Measurements from ENCODE around the gene SRPK3.

The SRPK3 gene

GRCh38 chrX:153761863-153762262 lies 19.0 kb upstream of the SRPK3 start:
- H3K27me3 Mint-ChIP-seq: no peaks in the 10 kb centered on the region
- H3K36me3 Mint-ChIP-seq (ENCODE audit: insufficient read depth): no peaks in the 10 kb centered on the region
- peaks cover 13% of the 10 kb centered on the region for H3K4me1 Mint-ChIP-seq
- ATAC-seq (replicated peaks; ENCODE audit: extremely low read depth, poor library complexity, severe bottlenecking) (no peak), DNase-seq (ENCODE audit: low spot score in 2 of 2) (no peak)
- H3K9me3 Mint-ChIP-seq: no peaks in the 10 kb centered on the region
- H3K4me3 Mint-ChIP-seq: no peak overlapping the region
- H3K27ac Mint-ChIP-seq (ENCODE audit: low read depth): no peak overlapping the region

- Mint-ChIP-seq H3K27me3 (no peaks in the 10 kb centered on the region), H3K27ac (ENCODE audit: low read depth) (no peak overlapping the region), H3K4me3 (no peak overlapping the region), H3K36me3 (ENCODE audit: insufficient read depth) (no peaks in the 10 kb centered on the region), H3K4me1 (peaks cover 13% of the 10 kb centered on the region), H3K9me3 (no peaks in the 10 kb centered on the region)
- DNase-seq (ENCODE audit: low spot score in 2 of 2) (no peak), ATAC-seq (replicated peaks; ENCODE audit: extremely low read depth, poor library complexity, severe bottlenecking) (no peak)
Observed at GRCh38 chrX:153762626-153763173, 18.1 kb upstream of the SRPK3 start.

GRCh38 chrX:153763298-153763932 lies 17.4 kb upstream of the SRPK3 start:
- Mint-ChIP-seq H3K9me3 (no peaks in the 10 kb centered on the region), H3K27me3 (no peaks in the 10 kb centered on the region), H3K36me3 (ENCODE audit: insufficient read depth) (no peaks in the 10 kb centered on the region), H3K4me1 (peaks cover 19% of the 10 kb centered on the region), H3K4me3 (no peak overlapping the region), H3K27ac (ENCODE audit: low read depth) (no peak overlapping the region)
- ATAC-seq (replicated peaks; ENCODE audit: extremely low read depth, poor library complexity, severe bottlenecking) (no peak), DNase-seq (ENCODE audit: low spot score in 2 of 2) (no peak)

GRCh38 chrX:153763989-153764755 lies 16.7 kb upstream of the SRPK3 start, which contains the start of gene PLXNB3:
PLXNB3 (plus strand) TSS chrX:153764249; CDS start chrX:153765536, 1,287 bp downstream.
- DNase-seq (ENCODE audit: low spot score in 2 of 2) (peak; percentile 44 to 54), ATAC-seq (replicated peaks; ENCODE audit: extremely low read depth, poor library complexity, severe bottlenecking) (peak; percentile 73)
- no peaks in the 10 kb centered on the region for H3K9me3 Mint-ChIP-seq
- no peak within 1 kb of the TSS for H3K27ac Mint-ChIP-seq (ENCODE audit: low read depth)
- no peak within 1 kb of the TSS for H3K4me3 Mint-ChIP-seq
- no peaks in the 10 kb centered on the region for H3K36me3 Mint-ChIP-seq (ENCODE audit: insufficient read depth)
- H3K27me3 Mint-ChIP-seq: no peaks in the 10 kb centered on the region
- H3K4me1 Mint-ChIP-seq: peaks cover 19% of the 10 kb centered on the region

- Mint-ChIP-seq H3K27ac (ENCODE audit: low read depth) (no peak overlapping the region), H3K4me1 (peaks cover 19% of the 10 kb centered on the region), H3K9me3 (no peaks in the 10 kb centered on the region), H3K27me3 (no peaks in the 10 kb centered on the region), H3K4me3 (no peak overlapping the region), H3K36me3 (ENCODE audit: insufficient read depth) (no peaks in the 10 kb centered on the region)
- ATAC-seq (replicated peaks; ENCODE audit: extremely low read depth, poor library complexity, severe bottlenecking) (no peak), DNase-seq (ENCODE audit: low spot score in 2 of 2) (no peak)
Observed at GRCh38 chrX:153764786-153765137, 16.1 kb upstream of the SRPK3 start.

- no peak for DNase-seq (ENCODE audit: low spot score in 2 of 2)
- H3K36me3 Mint-ChIP-seq (ENCODE audit: insufficient read depth): no peaks in the 10 kb centered on the region
- H3K4me1 Mint-ChIP-seq: peaks cover 19% of the 10 kb centered on the region
- no peak overlapping the region for H3K27ac Mint-ChIP-seq (ENCODE audit: low read depth)
- H3K9me3 Mint-ChIP-seq: no peaks in the 10 kb centered on the region
- H3K4me3 Mint-ChIP-seq: no peak overlapping the region
- no peaks in the 10 kb centered on the region for H3K27me3 Mint-ChIP-seq
- ATAC-seq (replicated peaks; ENCODE audit: extremely low read depth, poor library complexity, severe bottlenecking): no peak
Observed at GRCh38 chrX:153765138-153766079, 15.4 kb upstream of the SRPK3 start.

GRCh38 chrX:153766098-153766817 lies 14.6 kb upstream of the SRPK3 start:
- ATAC-seq (replicated peaks; ENCODE audit: extremely low read depth, poor library complexity, severe bottlenecking) (no peak), DNase-seq (ENCODE audit: low spot score in 2 of 2) (no peak)
- no peaks in the 10 kb centered on the region for H3K36me3 Mint-ChIP-seq (ENCODE audit: insufficient read depth)
- no peaks in the 10 kb centered on the region for H3K9me3 Mint-ChIP-seq
- H3K4me1 Mint-ChIP-seq: peaks cover 19% of the 10 kb centered on the region
- no peaks in the 10 kb centered on the region for H3K27me3 Mint-ChIP-seq
- H3K27ac Mint-ChIP-seq (ENCODE audit: low read depth): no peak overlapping the region
- no peak overlapping the region for H3K4me3 Mint-ChIP-seq

GRCh38 chrX:153766871-153767673 lies 13.8 kb upstream of the SRPK3 start:
- Mint-ChIP-seq H3K9me3 (no peaks in the 10 kb centered on the region), H3K27ac (ENCODE audit: low read depth) (no peak overlapping the region), H3K36me3 (ENCODE audit: insufficient read depth) (no peaks in the 10 kb centered on the region), H3K27me3 (no peaks in the 10 kb centered on the region), H3K4me1 (peaks cover 19% of the 10 kb centered on the region), H3K4me3 (no peak overlapping the region)
- no peak for DNase-seq (ENCODE audit: low spot score in 2 of 2)
- no peak for ATAC-seq (replicated peaks; ENCODE audit: extremely low read depth, poor library complexity, severe bottlenecking)

- DNase-seq (ENCODE audit: low spot score in 2 of 2) (no peak), ATAC-seq (replicated peaks; ENCODE audit: extremely low read depth, poor library complexity, severe bottlenecking) (no peak)
- peaks cover 19% of the 10 kb centered on the region for H3K4me1 Mint-ChIP-seq
- H3K27ac Mint-ChIP-seq (ENCODE audit: low read depth): no peak overlapping the region
- H3K36me3 Mint-ChIP-seq (ENCODE audit: insufficient read depth): no peaks in the 10 kb centered on the region
- H3K9me3 Mint-ChIP-seq: no peaks in the 10 kb centered on the region
- H3K27me3 Mint-ChIP-seq: no peaks in the 10 kb centered on the region
- H3K4me3 Mint-ChIP-seq: no peak overlapping the region
Observed at GRCh38 chrX:153767674-153768055, 13.2 kb upstream of the SRPK3 start.

GRCh38 chrX:153768311-153769157 lies 12.3 kb upstream of the SRPK3 start:
- Mint-ChIP-seq H3K4me1 (peaks cover 19% of the 10 kb centered on the region), H3K4me3 (no peak overlapping the region), H3K27me3 (no peaks in the 10 kb centered on the region), H3K27ac (ENCODE audit: low read depth) (no peak overlapping the region), H3K9me3 (no peaks in the 10 kb centered on the region), H3K36me3 (ENCODE audit: insufficient read depth) (no peaks in the 10 kb centered on the region)
- no peak for ATAC-seq (replicated peaks; ENCODE audit: extremely low read depth, poor library complexity, severe bottlenecking)
- no peak for DNase-seq (ENCODE audit: low spot score in 2 of 2)
